H1 (cell line): ENCODE data around the gene PTGDS. TPM values are rescaled to one million over a fixed set of nuclear protein-coding genes. Genes with fewer than 3 reads are reported as not detected.

Source experiments
- CTCF ChIA-PET: fragments of 300-600 bp; sonication (Branson Sonifier 250); formaldehyde crosslinking; loops from one replicate; lab custom pipeline; 2021; ENCODE audit not compliant: partially characterized antibody; lab: Charles Lee
- POLR2A ChIA-PET: fragments of 300-600 bp; sonication (Branson Sonifier 250); formaldehyde crosslinking; loops from one replicate; lab custom pipeline; 2021; ENCODE audit warnings: inconsistent platforms; ENCODE audit not compliant: partially characterized antibody; lab: Charles Lee
- DNase-seq, 2 experiments: peaks; one replicate each; pipeline versions ENCODE4 v3.0.0 to v3.0.0-alpha.2; 2010 to 2022; ENCODE audit warnings: low spot score in 2 of 2, low read depth in 1 of 2, mixed read lengths in 1 of 2
- FAIRE-seq: peaks from 2 replicates; lab custom pipeline; 2011; peaks lifted over from hg19 to GRCh38; lab: Jason Lieb, UNC
- H2AFZ ChIP-seq: 2 replicates; pipeline ENCODE4 v1.8.1; 2012; ENCODE audit warnings: low read length, inconsistent platforms
- H2AK5ac ChIP-seq: 2 replicates; pipeline ENCODE4 v1.6.1; 2013; ENCODE audit warnings: low read depth, low read length
- H2BK120ac ChIP-seq: replicated peaks from 2 replicates; pipeline ENCODE3; 2013; ENCODE audit warnings: low read depth, low read length, inconsistent platforms
- H2BK12ac ChIP-seq: 2 replicates; pipeline ENCODE4 v1.6.1; 2013; ENCODE audit warnings: low read depth, low read length
- H2BK15ac ChIP-seq: 2 replicates; pipeline ENCODE4 v1.6.1; 2013; ENCODE audit warnings: low read length
- H2BK20ac ChIP-seq: 2 replicates; pipeline ENCODE4 v1.6.1; 2013; ENCODE audit warnings: low read length
- H2BK5ac ChIP-seq: 2 replicates; pipeline ENCODE4 v1.6.1; 2013; ENCODE audit warnings: low read depth, low read length
- H3K14ac ChIP-seq: 2 replicates; pipeline ENCODE4 v1.6.1; 2013; ENCODE audit warnings: inconsistent platforms; ENCODE audit not compliant: insufficient read length
- H3K18ac ChIP-seq: 2 replicates; pipeline ENCODE4 v1.6.1; 2013; ENCODE audit warnings: low read length; ENCODE audit errors: extremely low read depth
- H3K23ac ChIP-seq: 2 replicates; pipeline ENCODE4 v1.6.1; 2013; ENCODE audit warnings: inconsistent platforms; ENCODE audit not compliant: insufficient read length
- H3K23me2 ChIP-seq: 2 replicates; pipeline ENCODE4 v1.6.1; 2013; ENCODE audit warnings: low read depth, low read length
- H3K27ac ChIP-seq: 2 replicates; pipeline ENCODE4 v1.6.1; 2011; ENCODE audit warnings: low read depth, low read length, inconsistent platforms
- H3K27me3 ChIP-seq, 4 experiments: replicated peaks in 1 of 4; 1 replicate in 1 of 4; 2 replicates in 3 of 4; pipeline versions ENCODE4 v1.6.1 to v1.8.1; 2011 to 2013; ENCODE audit warnings: low read length in 3 of 4, mild to moderate bottlenecking in 3 of 4, inconsistent platforms in 2 of 4, mixed read lengths in 2 of 4, moderate library complexity in 1 of 4; ENCODE audit not compliant: control insufficient read depth in 3 of 4, insufficient read depth in 3 of 4; ENCODE audit errors: extremely low read depth in 1 of 4
- H3K36me3 ChIP-seq, 4 experiments: 2 replicates each; pipeline versions ENCODE4 v1.6.1 to v1.8.1; 2011 to 2013; ENCODE audit warnings: mild to moderate bottlenecking in 4 of 4, low read length in 3 of 4, moderate library complexity in 2 of 4, control low read depth in 1 of 4, inconsistent platforms in 1 of 4; ENCODE audit not compliant: insufficient read depth in 4 of 4, control insufficient read depth in 2 of 4
- H3K4ac ChIP-seq: replicated peaks from 2 replicates; pipeline ENCODE3; 2013; ENCODE audit warnings: low read length, low read depth, mixed read lengths, inconsistent platforms; ENCODE audit not compliant: insufficient read length
- H3K4me1 ChIP-seq, 4 experiments: replicated peaks in 1 of 4; 1 replicate in 1 of 4; 2 replicates in 3 of 4; pipeline versions ENCODE4 v1.6.1 to v1.8.1; 2011 to 2013; ENCODE audit warnings: low read length in 3 of 4, inconsistent platforms in 2 of 4, mixed read lengths in 1 of 4; ENCODE audit not compliant: insufficient read depth in 4 of 4, control insufficient read depth in 3 of 4
- H3K4me2 ChIP-seq, 2 experiments: 2 replicates each; pipeline versions ENCODE4 v1.6.1 to v1.8.1; 2011 to 2013; ENCODE audit warnings: low read depth in 2 of 2, low read length in 2 of 2, control low read depth in 1 of 2, inconsistent platforms in 1 of 2, mild to moderate bottlenecking in 1 of 2; ENCODE audit not compliant: insufficient read depth in 1 of 2
- H3K4me3 ChIP-seq, 4 experiments: fragments of 200-600, 300-600 bp in 1 of 4; sonication (generic), shearing (Covaris generic), sonication (Bioruptor Twin) in 1 of 4; 2 replicates each; pipeline versions ENCODE4 v1.5.1 to v1.8.1; 2011 to 2016; ENCODE audit warnings: low read length in 4 of 4, low read depth in 3 of 4, control low read depth in 2 of 4, inconsistent platforms in 2 of 4, mild to moderate bottlenecking in 2 of 4, mixed read lengths in 1 of 4, moderate library complexity in 1 of 4; ENCODE audit not compliant: insufficient read depth in 2 of 4; ENCODE audit errors: extremely low read depth in 1 of 4
- H3K56ac ChIP-seq: replicated peaks from 2 replicates; pipeline ENCODE3; 2013; ENCODE audit warnings: low read depth, mild to moderate bottlenecking, mixed read lengths, low read length, inconsistent platforms; ENCODE audit not compliant: insufficient read length
- H3K79me1 ChIP-seq: 2 replicates; pipeline ENCODE4 v1.6.1; 2013; ENCODE audit warnings: low read depth, low read length, control low read depth
- H3K79me2 ChIP-seq, 2 experiments: 2 replicates each; pipeline versions ENCODE4 v1.6.1 to v1.8.1; 2012 to 2013; ENCODE audit warnings: low read length in 2 of 2, mild to moderate bottlenecking in 2 of 2, inconsistent platforms in 1 of 2; ENCODE audit not compliant: insufficient read depth in 2 of 2, control insufficient read depth in 1 of 2
- H3K9ac ChIP-seq, 4 experiments: replicated peaks in 1 of 4; 1 replicate in 1 of 4; 2 replicates in 3 of 4; pipeline versions ENCODE4 v1.6.1 to v1.8.1; 2011 to 2013; ENCODE audit warnings: low read depth in 3 of 4, low read length in 3 of 4, control low read depth in 2 of 4, mild to moderate bottlenecking in 2 of 4, moderate library complexity in 2 of 4, inconsistent platforms in 1 of 4; ENCODE audit errors: extremely low read depth in 1 of 4
- H3K9me3 ChIP-seq, 2 experiments: 2 replicates each; pipeline versions ENCODE4 v1.6.1 to v1.8.1; 2012 to 2013; ENCODE audit warnings: mild to moderate bottlenecking in 2 of 2, moderate library complexity in 2 of 2, control low read depth in 1 of 2, inconsistent platforms in 1 of 2, low read depth in 1 of 2, low read length in 1 of 2, mixed read lengths in 1 of 2; ENCODE audit not compliant: insufficient read depth in 2 of 2
- H4K20me1 ChIP-seq, 2 experiments: replicated peaks in 1 of 2; 2 replicates each; pipeline versions ENCODE3 to v1.8.1; 2011 to 2013; ENCODE audit warnings: inconsistent platforms in 2 of 2, low read length in 2 of 2, mild to moderate bottlenecking in 1 of 2; ENCODE audit not compliant: insufficient read depth in 2 of 2, control insufficient read depth in 1 of 2
- H4K5ac ChIP-seq: 2 replicates; pipeline ENCODE4 v1.6.1; 2013; ENCODE audit warnings: low read length, low read depth, mixed read lengths, inconsistent platforms; ENCODE audit not compliant: insufficient read length
- H4K8ac ChIP-seq: 2 replicates; pipeline ENCODE4 v1.8.0; 2013; ENCODE audit warnings: mild to moderate bottlenecking, moderate library complexity, low read length, inconsistent platforms; ENCODE audit not compliant: insufficient read depth; ENCODE audit errors: extremely low read depth
- H4K91ac ChIP-seq: replicated peaks from 2 replicates; pipeline ENCODE3; 2013; ENCODE audit warnings: low read length, mixed read lengths, inconsistent platforms; ENCODE audit not compliant: insufficient read length
- ZNF274 ChIP-seq: IDR thresholded peaks from 2 replicates; pipeline ENCODE4 v1.7.0; 2012; ENCODE audit warnings: low read length, borderline replicate concordance; ENCODE audit errors: extremely low read depth
- WGBS, 2 experiments: shearing (Covaris generic) in 1 of 2; methylation state at CpG; one replicate each; pipeline versions ENCODE4 v1.1.6 to v1.1.7; 2013 to 2015; ENCODE audit warnings: low lambda C conversion rate in 2 of 2, mixed read lengths in 2 of 2, inconsistent platforms in 1 of 2, low coverage in 1 of 2, missing lambda C conversion rate in 1 of 2; ENCODE audit not compliant: insufficient replicate concordance in 2 of 2, insufficient coverage in 1 of 2, insufficient read length in 1 of 2; ENCODE audit errors: extremely low coverage in 1 of 2, missing lambda C conversion rate in 1 of 2; 5-methylcytosine and 5-hydroxymethylcytosine counted together
- polyA plus RNA-seq, 7 experiments: library from polyadenylated mRNA; depleted of rRNA in 3 of 7; stranded (reverse) in 5 of 7; unstranded in 2 of 7; fragments of >200 nt in 5 of 7; fragments of 200-250 nt in 2 of 7; gene quantifications; 1 replicate in 5 of 7; 2 replicates in 1 of 7; 4 replicates in 1 of 7; pipeline versions ENCODE4 v1.2.1 to v1.2.3, GENCODE V29; 2011 to 2013; ENCODE audit warnings: missing spikeins in 2 of 7, mixed read lengths in 2 of 7
- total RNA-seq: library from RNA; stranded (reverse); fragmentation: NEBNext Ultra II Directional; extraction: Animal tissue kit (Norgen Biotek cat#: 25700); gene quantifications from 2 replicates; pipeline ENCODE4 v1.2.1, GENCODE V29; 2021

Gene PTGDS
- total and polyA plus RNA-seq, 2 of the 8 experiments (the other 6 are each of a cell fraction or from before 2014, with no cell fraction given) = 1.7 to 2.3 TPM

GRCh38 chr9:137000177-137000930 is 23.1 kb downstream of the PTGDS start:
- Histone ChIP-seq H3K79me2 (no peaks in the 10 kb centered on the region), H2BK120ac (no peak overlapping the region)
- POLR2A ChIA-PET = no interaction called here
- no peak for TF ChIP-seq ZNF274

More at GRCh38 chr9:137000177-137000930, 23.1 kb downstream of the PTGDS start:
- no peak overlapping the region for H3K14ac ChIP-seq
- DNase-seq (no peak), FAIRE-seq (no peak)
- no peaks in the 10 kb centered on the region for H3K36me3 ChIP-seq
- H3K4me2 ChIP-seq = no peak overlapping the region
- no peak overlapping the region for H2BK5ac ChIP-seq
- H3K23me2 ChIP-seq = peaks cover 11% of the 10 kb centered on the region; the same call in 1 of the 2 replicates
- H3K56ac ChIP-seq = no peak overlapping the region
- H3K9me3 ChIP-seq = peaks cover 0 to 2% of the 10 kb centered on the region in 2 experiments; a peak in 1 of 4 replicates
- H3K9ac ChIP-seq = no peak overlapping the region
- H2AK5ac ChIP-seq = no peak overlapping the region
- H3K23ac ChIP-seq = no peak overlapping the region
- no peaks in the 10 kb centered on the region for H3K79me1 ChIP-seq
- H3K18ac ChIP-seq = no peak overlapping the region
- H3K4me3 ChIP-seq = no peak overlapping the region
- peaks cover 0 to 16% (median 8%) of the 10 kb centered on the region in 4 experiments; a peak in 6 of 7 replicates for H3K4me1 ChIP-seq
- no peak overlapping the region for H2BK12ac ChIP-seq
- no peaks in the 10 kb centered on the region for H4K20me1 ChIP-seq
- H4K5ac ChIP-seq = no peak overlapping the region
- H2AFZ ChIP-seq = no peak overlapping the region
- no peaks in the 10 kb centered on the region; a peak in 1 of 7 replicates for H3K27me3 ChIP-seq
- H2BK20ac ChIP-seq = no peak overlapping the region
- 84% methylated on average over 9 of the region's 10 CpGs; no CpG with 5 or more reads in 1 of the 2 experiments for WGBS, 2 experiments
- H3K4ac ChIP-seq = no peak overlapping the region
- H2BK15ac ChIP-seq = no peak overlapping the region
- no peak overlapping the region for H4K8ac ChIP-seq
- H3K27ac ChIP-seq = no peak overlapping the region
- H4K91ac ChIP-seq = no peak overlapping the region
- CTCF ChIA-PET = interaction anchor here (0.5 to 2.2 kb wide), 7 partner anchors 24 to 222 kb away, joined by 3 to 10 read pairs (median 8); no protein-coding TSS in a partner anchor
